ENCODE data around the gene MROH9.

GRCh38 chr1:170932236-170932635, 3.1 kb upstream of the MROH9 start:
- TF ChIP-seq POLR2AphosphoS5 (IDR thresholded peaks at IDR 0.05; ENCODE audit: borderline replicate concordance, low read depth, low read length) (no peak), EZH2 (IDR thresholded peaks at IDR 0.05) (no peak)

All from SK-N-MC (cell line).